H4 (cell line): ENCODE measurements around the gene NAPA. TPM values are rescaled to one million over a fixed set of nuclear protein-coding genes. Genes with fewer than 3 reads are reported as not detected.

Experiments
- DNase-seq: peaks from one replicate; pipeline ENCODE4 v3.0.0-alpha.2; 2015; ENCODE audit warnings: low spot score
- total RNA-seq: library from RNA; depleted of rRNA; stranded (reverse); fragments of >200 nt; shearing (Covaris generic); gene quantifications from 2 replicates; pipeline ENCODE4 v1.2.3, GENCODE V29; 2014

The NAPA gene
- total RNA-seq, 1 experiment from 2014 or later, result 135 TPM

GRCh38 chr19:47523473-47523872, 8.6 kb upstream of the NAPA start:
- peak; percentile 45 for DNase-seq

- no peak for DNase-seq
Observed at GRCh38 chr19:47521473-47522180, 6.8 kb upstream of the NAPA start.

- no peak for DNase-seq
Observed at GRCh38 chr19:47520839-47521238, 6.0 kb upstream of the NAPA start.

- DNase-seq, result no peak
Observed at GRCh38 chr19:47520343-47520806, 5.5 kb upstream of the NAPA start.

GRCh38 chr19:47518854-47519253, 4.0 kb upstream of the NAPA start:
- no peak for DNase-seq

GRCh38 chr19:47518139-47518538, 3.3 kb upstream of the NAPA start:
- DNase-seq, result no peak

- no peak for DNase-seq
Observed at GRCh38 chr19:47514151-47514868, 553 bp downstream of the NAPA start.

- DNase-seq, result no peak
Observed at GRCh38 chr19:47512948-47513319, 1.9 kb downstream of the NAPA start.

GRCh38 chr19:47512183-47512947, 2.5 kb downstream of the NAPA start:
- peak; percentile 48 for DNase-seq

GRCh38 chr19:47511681-47512080, 3.2 kb downstream of the NAPA start:
- no peak for DNase-seq

GRCh38 chr19:47511128-47511517, 3.7 kb downstream of the NAPA start:
- DNase-seq, result no peak

GRCh38 chr19:47510516-47511127, 4.2 kb downstream of the NAPA start:
- DNase-seq, result no peak

- DNase-seq, result no peak
Observed at GRCh38 chr19:47509973-47510372, 4.9 kb downstream of the NAPA start.

- DNase-seq, result no peak
Observed at GRCh38 chr19:47509170-47509847, 5.6 kb downstream of the NAPA start.

GRCh38 chr19:47508721-47509120, 6.1 kb downstream of the NAPA start:
- DNase-seq, result no peak

GRCh38 chr19:47507924-47508553, 6.8 kb downstream of the NAPA start:
- no peak for DNase-seq

- no peak for DNase-seq
Observed at GRCh38 chr19:47507012-47507411, 7.9 kb downstream of the NAPA start.

GRCh38 chr19:47506459-47506858, 8.4 kb downstream of the NAPA start:
- DNase-seq, result no peak

GRCh38 chr19:47505506-47505905, 9.4 kb downstream of the NAPA start:
- DNase-seq, result no peak

- no peak for DNase-seq
Observed at GRCh38 chr19:47503826-47504150, 11.1 kb downstream of the NAPA start.

- DNase-seq, result no peak
Observed at GRCh38 chr19:47503130-47503825, 11.6 kb downstream of the NAPA start.
